Neuronal stem cell (in vitro differentiated cells): Measurements from ENCODE around the gene CEP95.

Experiments
- DNase-seq: peaks from one replicate; pipeline ENCODE4 v3.0.0-alpha.2; 2013; ENCODE audit warnings: low spot score
- H2AFZ ChIP-seq: one replicate; pipeline ENCODE4 v1.6.1; 2013; ENCODE audit warnings: mild to moderate bottlenecking, low read length, inconsistent platforms
- H2AK5ac ChIP-seq: 2 replicates; pipeline ENCODE4 v1.6.1; 2013; ENCODE audit warnings: low read depth, mild to moderate bottlenecking, inconsistent platforms, low read length, moderate library complexity, mixed read lengths
- H2BK120ac ChIP-seq: 2 replicates; pipeline ENCODE4 v1.6.1; 2013; ENCODE audit warnings: low read depth, mild to moderate bottlenecking, inconsistent platforms, low read length, moderate library complexity, mixed read lengths
- H2BK12ac ChIP-seq: one replicate; pipeline ENCODE4 v1.6.1; 2013; ENCODE audit warnings: low read length, inconsistent platforms
- H2BK15ac ChIP-seq: 2 replicates; pipeline ENCODE4 v1.6.1; 2013; ENCODE audit warnings: mild to moderate bottlenecking, low read length, inconsistent platforms, mixed read lengths
- H2BK5ac ChIP-seq: one replicate; pipeline ENCODE4 v1.6.1; 2013; ENCODE audit warnings: inconsistent platforms, mild to moderate bottlenecking, low read length, moderate library complexity
- H3K14ac ChIP-seq: one replicate; pipeline ENCODE4 v1.6.1; 2013; ENCODE audit warnings: low read length, inconsistent platforms
- H3K18ac ChIP-seq: 2 replicates; pipeline ENCODE4 v1.6.1; 2013; ENCODE audit warnings: low read length, inconsistent platforms
- H3K23ac ChIP-seq: 2 replicates; pipeline ENCODE4 v1.6.1; 2013; ENCODE audit warnings: low read depth, mild to moderate bottlenecking, mixed read lengths, low read length, inconsistent platforms; ENCODE audit not compliant: poor library complexity
- H3K27ac ChIP-seq: replicated peaks from 3 replicates; pipeline ENCODE4 v1.5.1; 2013; ENCODE audit warnings: low read length, inconsistent platforms
- H3K27me3 ChIP-seq, 3 experiments: 2 replicates each; pipeline ENCODE4 v1.6.1; 2013; ENCODE audit warnings: low read length in 3 of 3, mild to moderate bottlenecking in 2 of 3, inconsistent platforms in 1 of 3, low read depth in 1 of 3, mixed read lengths in 1 of 3, moderate library complexity in 1 of 3; ENCODE audit not compliant: control insufficient read depth in 3 of 3, insufficient read depth in 3 of 3
- H3K36me3 ChIP-seq, 2 donors: replicated peaks in 1 of 2; 2 replicates each; pipeline ENCODE4 v1.6.1; 2013; ENCODE audit warnings: low read length in 2 of 2; ENCODE audit not compliant: control insufficient read depth in 2 of 2, insufficient read depth in 2 of 2
- H3K4ac ChIP-seq: 2 replicates; pipeline ENCODE4 v1.6.1; 2013; ENCODE audit warnings: inconsistent platforms, mild to moderate bottlenecking, low read length, moderate library complexity
- H3K4me1 ChIP-seq, 2 donors: 1 replicate in 1 of 2; 2 replicates in 1 of 2; pipeline ENCODE4 v1.6.1; 2013; ENCODE audit warnings: low read length in 2 of 2, low read depth in 1 of 2; ENCODE audit not compliant: control insufficient read depth in 2 of 2, insufficient read depth in 1 of 2
- H3K4me2 ChIP-seq: one replicate; pipeline ENCODE4 v1.6.1; 2013; ENCODE audit warnings: mild to moderate bottlenecking, low read length, inconsistent platforms; ENCODE audit not compliant: insufficient read depth, poor library complexity, severe bottlenecking
- H3K4me3 ChIP-seq, 2 donors: 2 replicates each; pipeline ENCODE4 v1.5.1; 2013; ENCODE audit warnings: low read length in 2 of 2, mild to moderate bottlenecking in 2 of 2, inconsistent platforms in 1 of 2, moderate library complexity in 1 of 2
- H3K79me1 ChIP-seq: one replicate; pipeline ENCODE4 v1.6.1; 2013; ENCODE audit warnings: low read depth, mild to moderate bottlenecking, inconsistent platforms, low read length, moderate library complexity
- H3K9ac ChIP-seq: one replicate; pipeline ENCODE4 v1.6.1; 2013; ENCODE audit warnings: mild to moderate bottlenecking, low read depth, low read length, inconsistent platforms; ENCODE audit not compliant: poor library complexity
- H3K9me3 ChIP-seq, 2 donors: replicated peaks in 1 of 2; 2 replicates each; pipeline versions ENCODE3 to v1.6.1; 2013; ENCODE audit warnings: low read length in 2 of 2, mild to moderate bottlenecking in 2 of 2, inconsistent platforms in 1 of 2, low read depth in 1 of 2, mixed read lengths in 1 of 2, moderate library complexity in 1 of 2; ENCODE audit not compliant: control insufficient read depth in 2 of 2, insufficient read depth in 1 of 2
- H4K8ac ChIP-seq: one replicate; pipeline ENCODE4 v1.6.1; 2013; ENCODE audit warnings: low read depth, mild to moderate bottlenecking, inconsistent platforms, low read length, moderate library complexity
- H4K91ac ChIP-seq: one replicate; pipeline ENCODE4 v1.6.1; 2013; ENCODE audit warnings: low read length, low read depth, mild to moderate bottlenecking, inconsistent platforms; ENCODE audit not compliant: poor library complexity
- WGBS, 2 donors: extraction: QIAGEN DNeasy Blood & Tissue Kit; methylation state at CpG; one replicate each; pipeline ENCODE4 v1.1.7; 2013; ENCODE audit warnings: missing lambda C conversion rate in 2 of 2, mixed read lengths in 1 of 2; ENCODE audit not compliant: insufficient read length in 2 of 2, insufficient replicate concordance in 1 of 2; ENCODE audit errors: extremely low coverage in 2 of 2; 5-methylcytosine and 5-hydroxymethylcytosine counted together

Gene CEP95

DNA sequence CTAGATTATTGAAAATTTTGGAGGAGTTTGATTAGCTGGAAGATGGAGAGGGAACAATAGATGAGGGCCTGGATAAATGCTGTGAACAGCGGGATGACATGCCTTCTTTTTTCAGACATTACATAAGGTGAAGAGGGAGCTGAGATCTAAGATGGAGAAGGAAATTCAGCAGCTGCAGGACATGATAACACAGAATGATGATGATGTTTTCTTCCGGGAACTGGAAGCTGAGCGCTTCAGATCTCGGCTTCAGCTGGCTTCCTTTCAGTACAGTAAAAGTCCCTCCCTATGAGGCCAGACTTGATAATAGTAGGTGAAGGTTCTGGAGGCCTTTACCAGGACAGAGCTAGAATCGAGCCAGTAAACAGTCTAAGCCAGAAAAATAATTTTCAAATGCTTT lies 30.7 kb downstream of the CEP95 start:
- Histone ChIP-seq H3K4me3 (no peak overlapping the region), H2AK5ac (no peak overlapping the region), H3K4ac (no peak overlapping the region), H3K18ac (no peak overlapping the region), H3K9me3 (no peaks in the 10 kb centered on the region), H3K9ac (no peak overlapping the region), H4K8ac (no peak overlapping the region), H2AFZ (no peak overlapping the region), H4K91ac (no peak overlapping the region), H2BK15ac (no peak overlapping the region), H3K23ac (no peak overlapping the region), H3K14ac (no peak overlapping the region), H3K27me3 (no peaks in the 10 kb centered on the region), H3K79me1 (no peaks in the 10 kb centered on the region), H2BK120ac (no peak overlapping the region), H3K4me2 (no peak overlapping the region), H2BK12ac (no peak overlapping the region), H3K36me3 (peaks cover 29 to 96% of the 10 kb centered on the region in 2 donors), H3K4me1 (no peaks in the 10 kb centered on the region), H3K27ac (no peak overlapping the region), H2BK5ac (no peak overlapping the region)
- DNase-seq: no peak
- no CpG with 5 or more reads among the region's 5 CpGs for WGBS, 2 donors

DNA sequence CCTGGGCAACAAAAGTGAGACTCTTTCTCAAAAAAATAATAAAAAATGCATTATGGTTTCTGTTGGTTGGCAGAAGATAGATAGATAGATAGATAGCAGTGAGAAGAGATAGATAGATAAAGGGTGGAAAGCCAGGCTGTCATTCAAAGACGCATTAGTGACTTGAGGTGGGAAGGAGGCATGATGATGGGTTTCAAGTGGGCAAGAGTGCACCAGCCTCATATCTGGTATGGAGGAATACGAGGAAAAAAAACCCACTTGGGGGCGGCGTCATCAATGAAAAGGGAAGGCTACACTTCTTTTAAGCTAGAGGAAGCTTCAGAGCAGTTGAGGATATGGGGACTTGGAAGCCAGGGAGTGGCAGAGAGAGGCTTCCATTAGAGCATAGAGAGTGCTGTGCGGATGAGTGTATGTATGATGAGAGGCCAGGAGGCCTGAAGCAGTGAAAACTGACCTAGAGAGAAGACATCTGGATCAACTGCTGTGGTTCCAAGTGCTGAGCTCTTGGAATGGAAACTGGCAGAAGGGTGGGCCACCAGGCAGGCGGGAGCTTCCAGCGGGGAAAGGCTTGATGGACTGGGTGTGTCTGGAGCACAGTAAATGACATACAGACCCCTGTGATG lies 31.8 kb downstream of the CEP95 start:
- Histone ChIP-seq H3K4me2 (no peak overlapping the region), H3K36me3 (peaks cover 25 to 91% of the 10 kb centered on the region in 2 donors), H3K18ac (no peak overlapping the region), H4K91ac (no peak overlapping the region), H4K8ac (no peak overlapping the region), H2BK12ac (no peak overlapping the region), H3K27me3 (no peaks in the 10 kb centered on the region), H3K79me1 (no peaks in the 10 kb centered on the region), H3K9me3 (no peaks in the 10 kb centered on the region), H2AK5ac (no peak overlapping the region), H2BK120ac (no peak overlapping the region), H2AFZ (no peak overlapping the region), H3K4me3 (no peak overlapping the region), H2BK15ac (no peak overlapping the region), H3K4ac (no peak overlapping the region), H3K9ac (no peak overlapping the region), H3K4me1 (no peaks in the 10 kb centered on the region), H3K27ac (no peak overlapping the region), H2BK5ac (no peak overlapping the region), H3K23ac (no peak overlapping the region), H3K14ac (no peak overlapping the region)
- DNase-seq: no peak
- WGBS, 2 donors: no CpG with 5 or more reads among the region's 7 CpGs

DNA sequence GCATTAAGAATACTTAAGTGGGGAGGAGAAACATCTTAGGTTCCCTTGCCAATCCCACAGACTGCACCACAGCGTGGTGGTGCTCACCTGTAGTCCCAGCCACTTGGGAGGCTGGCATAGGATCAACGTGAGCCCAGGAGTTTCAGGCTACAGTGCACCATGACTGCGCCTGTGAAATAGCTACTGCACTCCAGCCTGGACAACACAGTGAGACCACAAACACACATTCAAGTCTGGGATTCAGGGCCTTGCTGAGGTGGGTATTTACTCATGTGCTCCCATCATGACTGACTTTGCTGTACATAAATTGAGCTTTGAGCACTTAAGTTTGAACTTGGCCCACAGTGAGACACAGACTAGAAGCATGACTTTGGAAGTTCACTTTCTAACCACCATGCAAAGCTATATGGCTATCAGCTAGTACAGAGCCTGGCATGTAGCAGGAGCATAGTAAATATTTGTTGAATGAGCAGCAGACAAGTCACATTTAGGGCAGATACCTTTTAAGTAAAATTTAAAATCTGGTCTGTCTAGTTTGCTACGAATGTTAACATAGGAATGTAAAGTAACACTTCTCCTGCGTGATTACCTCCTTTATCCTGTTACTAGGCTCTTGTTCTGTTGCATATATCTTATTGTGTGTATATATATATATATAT lies 33.5 kb downstream of the CEP95 start:
- Histone ChIP-seq H4K91ac (no peak overlapping the region), H3K9ac (no peak overlapping the region), H3K14ac (no peak overlapping the region), H3K4me1 (peaks cover 0 to 1% of the 10 kb centered on the region in 2 donors), H3K4me2 (no peak overlapping the region), H3K36me3 (peaks cover 12 to 85% of the 10 kb centered on the region in 2 donors), H2BK5ac (no peak overlapping the region), H2AK5ac (no peak overlapping the region), H3K23ac (no peak overlapping the region), H2AFZ (no peak overlapping the region), H3K27ac (no peak overlapping the region), H3K4ac (no peak overlapping the region), H2BK120ac (no peak overlapping the region), H3K79me1 (no peaks in the 10 kb centered on the region), H2BK12ac (no peak overlapping the region), H3K27me3 (no peaks in the 10 kb centered on the region), H3K18ac (no peak overlapping the region), H3K4me3 (peak overlapping the region in 1 of 2 donors; percentile 38), H3K9me3 (no peaks in the 10 kb centered on the region), H4K8ac (no peak overlapping the region), H2BK15ac (no peak overlapping the region)
- no peak for DNase-seq
- no CpG with 5 or more reads among the region's 5 CpGs for WGBS, 2 donors

DNA sequence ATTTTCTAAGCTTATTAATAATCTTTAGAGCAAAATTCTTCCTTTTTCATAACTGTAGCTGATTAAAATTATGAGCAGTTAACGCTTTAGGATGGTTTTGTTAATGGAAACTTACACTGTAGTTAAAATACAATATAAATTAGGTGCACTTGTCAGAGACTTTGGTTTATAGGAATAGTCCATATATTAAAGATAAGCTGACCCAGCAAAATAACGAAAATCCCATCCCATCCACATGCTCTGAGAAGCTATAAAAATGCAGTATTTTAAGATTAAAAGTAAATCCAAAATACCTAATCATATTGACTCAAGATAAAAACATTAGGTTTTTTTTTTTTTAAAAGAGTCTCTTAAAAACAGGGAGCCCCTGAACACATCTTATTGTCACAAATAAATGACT lies 38.0 kb downstream of the CEP95 start:
- H2BK120ac ChIP-seq: no peak overlapping the region
- H3K9me3 ChIP-seq: no peaks in the 10 kb centered on the region
- H4K91ac ChIP-seq: no peak overlapping the region
- no peak overlapping the region for H2AFZ ChIP-seq
- H3K4me1 ChIP-seq: peaks cover 0 to 7% of the 10 kb centered on the region in 2 donors
- H3K27me3 ChIP-seq: no peaks in the 10 kb centered on the region
- H2BK5ac ChIP-seq: no peak overlapping the region
- no peak overlapping the region for H4K8ac ChIP-seq
- peaks cover 6 to 82% of the 10 kb centered on the region in 2 donors for H3K36me3 ChIP-seq
- no peak overlapping the region for H3K4me3 ChIP-seq
- H3K79me1 ChIP-seq: no peaks in the 10 kb centered on the region
- no peak overlapping the region for H2AK5ac ChIP-seq
- no peak overlapping the region for H3K23ac ChIP-seq
- no peak overlapping the region for H3K4ac ChIP-seq
- no peak overlapping the region for H3K27ac ChIP-seq
- no peak overlapping the region for H2BK15ac ChIP-seq
- H3K14ac ChIP-seq: no peak overlapping the region
- no peak overlapping the region for H2BK12ac ChIP-seq
- no peak for DNase-seq
- no peak overlapping the region for H3K4me2 ChIP-seq
- H3K18ac ChIP-seq: no peak overlapping the region
- no peak overlapping the region for H3K9ac ChIP-seq
- WGBS, 2 donors: no CpG with 5 or more reads among the region's 2 CpGs
